Measurements from ENCODE around the gene MRPS2.

MRPS2 gene

GRCh38 chr9:135488527-135488926 lies 12.0 kb upstream of the MRPS2 start:
- H3K36me3 ChIP-seq: peaks cover 20 to 64% (median 45%) of the 10 kb centered on the region in 3 donors
- no peak overlapping the region for H3K27ac ChIP-seq
- no peak overlapping the region for H3K4me3 ChIP-seq
- intact Hi-C loops (cut with DNase I; ENCODE audit: low total_unique reads): no loop called here
- no peak for DNase-seq
- TF ChIP-seq CTCF (IDR thresholded peaks at IDR 0.05): no peak
- H3K27me3 ChIP-seq: no peaks in the 10 kb centered on the region
- no peaks in the 10 kb centered on the region for H3K4me1 ChIP-seq
- no peaks in the 10 kb centered on the region for H3K9me3 ChIP-seq

DNA sequence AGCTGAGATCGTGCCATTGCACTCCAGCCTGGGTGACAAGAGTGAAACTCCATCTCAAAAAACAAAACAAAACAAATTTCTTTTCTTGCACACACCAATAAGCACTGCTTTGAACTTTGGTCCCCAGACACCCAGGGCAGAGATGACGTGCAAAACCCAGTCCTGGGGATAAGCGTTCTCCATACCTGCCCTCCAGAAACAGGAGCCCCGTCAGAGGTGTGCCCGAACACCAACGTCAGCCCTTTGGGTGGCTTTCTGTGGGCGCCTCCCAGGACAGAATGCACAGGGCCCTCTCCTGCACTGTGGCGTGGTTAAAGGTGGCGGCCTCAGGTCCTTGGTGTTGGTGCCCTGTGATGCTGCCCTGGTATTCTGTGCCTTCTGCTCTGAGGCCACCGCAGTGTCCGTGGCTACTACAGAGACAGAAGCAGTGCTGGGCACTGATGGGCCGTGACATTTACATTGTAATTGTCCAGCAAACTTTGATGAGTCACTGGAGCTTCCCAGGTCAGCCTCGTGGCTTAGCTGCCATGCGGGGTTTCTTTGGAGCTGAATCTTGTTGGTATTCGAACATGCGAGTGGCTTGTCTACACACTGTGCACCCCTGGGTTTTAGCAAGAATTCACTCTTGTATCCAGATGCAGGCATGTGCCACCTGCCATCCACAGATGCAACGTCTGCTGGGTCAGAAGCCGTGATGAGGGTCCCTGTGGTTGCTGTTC lies 11.1 kb upstream of the MRPS2 start:
- Histone ChIP-seq H3K27me3 (no peaks in the 10 kb centered on the region), H3K4me3 (no peak overlapping the region), H3K4me1 (no peaks in the 10 kb centered on the region), H3K9me3 (no peaks in the 10 kb centered on the region), H3K27ac (no peak overlapping the region), H3K36me3 (peaks cover 19 to 56% (median 41%) of the 10 kb centered on the region in 3 donors)
- peak in 1 of 2 donors; percentile 38 for DNase-seq
- intact Hi-C loops (cut with DNase I; ENCODE audit: low total_unique reads): no loop called here
- no peak for TF ChIP-seq CTCF (IDR thresholded peaks at IDR 0.05)

DNA sequence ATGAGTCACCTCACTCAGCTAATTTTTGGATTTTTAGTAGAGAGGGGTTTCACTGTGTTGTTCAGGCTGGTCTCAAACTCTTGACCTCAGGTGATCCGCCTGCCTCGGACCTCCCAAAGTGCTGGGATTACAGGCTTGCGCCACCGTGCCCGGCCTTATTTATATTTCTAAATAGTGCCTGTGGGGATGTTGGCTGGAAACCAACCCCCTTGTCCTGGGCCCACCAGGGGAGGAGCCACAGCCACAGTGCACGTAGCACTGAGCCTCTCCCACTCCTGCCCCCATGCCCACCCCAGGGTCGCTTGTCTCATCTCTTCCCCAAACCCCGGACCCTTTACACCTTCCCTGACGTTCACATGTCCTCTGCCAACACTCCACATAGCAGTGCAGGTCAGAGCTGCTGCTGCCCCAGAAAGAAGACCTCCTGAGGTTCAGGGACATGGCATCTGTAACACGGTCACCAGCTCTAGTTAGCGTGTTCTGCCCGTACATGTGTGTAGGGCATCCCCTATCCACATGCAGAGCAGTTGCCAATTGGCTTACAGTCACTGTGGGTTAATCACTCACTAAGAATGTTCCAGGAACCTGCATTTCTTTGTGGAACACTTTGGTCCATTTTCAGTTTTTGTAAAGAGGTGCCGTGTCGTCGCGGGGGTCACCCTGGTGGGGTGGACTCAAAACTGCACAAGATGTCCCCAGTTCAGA lies 10.2 kb upstream of the MRPS2 start:
- intact Hi-C loops (cut with DNase I; ENCODE audit: low total_unique reads): no loop called here
- H3K9me3 ChIP-seq: no peaks in the 10 kb centered on the region
- H3K36me3 ChIP-seq: peaks cover 9 to 46% (median 31%) of the 10 kb centered on the region in 3 donors
- peak in 1 of 2 donors; percentile 25 for DNase-seq
- H3K4me3 ChIP-seq: no peak overlapping the region
- H3K27me3 ChIP-seq: no peaks in the 10 kb centered on the region
- TF ChIP-seq CTCF (IDR thresholded peaks at IDR 0.05): no peak
- no peak overlapping the region for H3K27ac ChIP-seq
- no peaks in the 10 kb centered on the region for H3K4me1 ChIP-seq

GRCh38 chr9:135490980-135491464 lies 9.5 kb upstream of the MRPS2 start:
- Histone ChIP-seq H3K27ac (no peak overlapping the region), H3K4me1 (no peaks in the 10 kb centered on the region), H3K36me3 (peaks cover 2 to 39% (median 24%) of the 10 kb centered on the region in 3 donors), H3K4me3 (no peak overlapping the region), H3K9me3 (no peaks in the 10 kb centered on the region), H3K27me3 (no peaks in the 10 kb centered on the region)
- intact Hi-C loops (cut with DNase I; ENCODE audit: low total_unique reads): no loop called here
- DNase-seq: peak in 1 of 2 donors; percentile 48
- TF ChIP-seq CTCF (IDR thresholded peaks at IDR 0.05): no peak

DNA sequence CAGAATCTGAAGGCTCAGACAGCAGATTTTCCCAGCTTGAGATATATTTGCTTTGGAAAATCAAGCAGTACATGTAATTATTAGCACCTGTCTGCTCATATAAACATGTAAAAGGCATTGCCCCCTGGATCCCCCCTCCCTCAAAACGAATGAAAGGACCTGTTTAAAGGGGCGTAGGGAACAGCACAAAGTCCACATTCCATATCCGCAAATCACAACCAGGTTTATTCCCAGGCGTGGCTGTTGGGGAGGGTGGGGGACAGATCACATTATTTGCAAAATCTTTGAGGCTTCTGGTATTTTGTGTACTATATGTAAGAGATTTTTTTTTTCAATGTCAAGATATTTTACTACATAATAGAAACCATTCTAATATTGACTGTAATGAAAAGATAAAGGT lies 8.7 kb upstream of the MRPS2 start:
- peaks cover 0 to 32% (median 16%) of the 10 kb centered on the region in 3 donors for H3K36me3 ChIP-seq
- TF ChIP-seq CTCF (IDR thresholded peaks at IDR 0.05): no peak
- no peaks in the 10 kb centered on the region for H3K27me3 ChIP-seq
- H3K4me3 ChIP-seq: no peak overlapping the region
- H3K27ac ChIP-seq: no peak overlapping the region
- DNase-seq: peak in 1 of 2 donors; percentile 10
- no peaks in the 10 kb centered on the region for H3K9me3 ChIP-seq
- H3K4me1 ChIP-seq: no peaks in the 10 kb centered on the region
- intact Hi-C loops (cut with DNase I; ENCODE audit: low total_unique reads): no loop called here
